Measurements from ENCODE around the gene CFAP299.

DNA sequence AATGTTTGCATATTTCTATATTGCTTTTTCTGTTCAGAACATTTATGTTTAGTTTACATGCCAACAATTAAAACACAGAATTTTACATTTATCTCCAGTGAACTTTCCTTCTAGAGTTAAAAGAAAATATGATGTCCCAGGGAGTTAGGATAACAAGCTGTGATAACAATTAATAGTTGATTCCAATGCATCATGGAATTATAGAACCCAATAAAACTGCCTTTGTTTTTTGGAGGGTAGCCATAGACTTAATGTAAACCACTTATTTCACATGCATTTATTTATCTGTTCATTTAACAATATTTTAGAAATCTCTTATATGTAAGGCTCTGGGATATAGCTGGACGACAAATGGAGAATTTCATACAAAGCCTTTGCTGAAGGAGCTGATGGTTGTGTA, 180.0 kb downstream of the CFAP299 start:
- TF ChIP-seq JUN (IDR thresholded peaks at IDR 0.05; ENCODE audit: borderline replicate concordance, insufficient read depth, insufficient read length, low read depth) (no peak), POLR2AphosphoS5 (IDR thresholded peaks at IDR 0.05; ENCODE audit: insufficient read depth, low read depth, low read length) (no peak)
- TF ChIP-seq, protein P1, sequence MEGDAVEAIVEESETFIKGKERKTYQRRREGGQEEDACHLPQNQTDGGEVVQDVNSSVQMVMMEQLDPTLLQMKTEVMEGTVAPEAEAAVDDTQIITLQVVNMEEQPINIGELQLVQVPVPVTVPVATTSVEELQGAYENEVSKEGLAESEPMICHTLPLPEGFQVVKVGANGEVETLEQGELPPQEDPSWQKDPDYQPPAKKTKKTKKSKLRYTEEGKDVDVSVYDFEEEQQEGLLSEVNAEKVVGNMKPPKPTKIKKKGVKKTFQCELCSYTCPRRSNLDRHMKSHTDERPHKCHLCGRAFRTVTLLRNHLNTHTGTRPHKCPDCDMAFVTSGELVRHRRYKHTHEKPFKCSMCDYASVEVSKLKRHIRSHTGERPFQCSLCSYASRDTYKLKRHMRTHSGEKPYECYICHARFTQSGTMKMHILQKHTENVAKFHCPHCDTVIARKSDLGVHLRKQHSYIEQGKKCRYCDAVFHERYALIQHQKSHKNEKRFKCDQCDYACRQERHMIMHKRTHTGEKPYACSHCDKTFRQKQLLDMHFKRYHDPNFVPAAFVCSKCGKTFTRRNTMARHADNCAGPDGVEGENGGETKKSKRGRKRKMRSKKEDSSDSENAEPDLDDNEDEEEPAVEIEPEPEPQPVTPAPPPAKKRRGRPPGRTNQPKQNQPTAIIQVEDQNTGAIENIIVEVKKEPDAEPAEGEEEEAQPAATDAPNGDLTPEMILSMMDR (IDR thresholded peaks at IDR 0.05; ENCODE audit: extremely low read depth in 1 of 2, insufficient read depth in 1 of 2, low read depth in 1 of 2, low read length in 2 of 2) = no peak

Measured in endothelial cell of umbilical vein (primary cell).